DLD1 (cell line): Measurements from ENCODE around the gene RNF213.
"Not testable (repeated sequence)": the region's sequence is repeated elsewhere in the genome, so short reads cannot be mapped to it uniquely, and the experiment has no call there.

Experiments
- in situ Hi-C: cut with HindIII; loops from 2 replicates; pipeline ENCODE4 v1.10.0; 2017; ENCODE audit warnings: low sequenced_read_pairs

RNF213 gene

DNA sequence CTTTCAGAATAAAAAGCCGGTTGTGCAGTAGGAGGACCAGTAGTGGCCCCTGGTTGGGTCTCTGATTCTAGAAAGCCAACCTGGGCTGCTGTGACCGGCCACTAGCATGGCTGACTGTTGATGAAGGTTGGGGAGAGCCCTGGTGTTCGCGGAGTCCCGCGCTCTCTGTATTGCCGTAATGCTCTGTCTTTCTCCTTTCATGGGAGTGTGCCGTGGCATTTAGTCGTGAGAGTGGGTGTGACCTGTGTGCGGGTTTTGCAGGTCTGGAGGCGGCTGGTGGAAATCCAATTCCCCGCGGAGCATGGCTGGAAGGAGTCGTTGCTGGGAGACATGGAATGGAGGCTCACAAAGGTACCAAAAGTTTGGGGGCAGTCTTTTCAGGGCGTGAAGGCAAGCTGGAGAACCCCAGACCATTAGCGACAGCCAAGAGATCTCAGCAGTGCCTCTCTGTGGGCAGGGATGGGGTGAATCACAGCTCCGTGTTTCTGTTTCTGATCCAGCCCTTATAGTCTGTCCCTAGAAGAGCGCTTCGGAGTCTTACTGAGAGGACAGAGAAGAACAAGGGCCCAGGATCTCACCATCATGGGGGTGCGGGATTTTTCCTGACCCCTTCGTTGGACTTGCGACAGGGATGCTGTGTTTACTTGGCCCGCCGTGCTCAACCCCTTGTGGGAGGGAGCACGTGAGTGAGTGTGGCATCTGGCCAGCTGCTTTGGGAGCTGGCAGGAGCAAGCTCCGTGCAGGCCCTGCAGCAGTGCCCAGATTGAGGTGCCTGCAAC is 56.5 kb downstream of the RNF213 start:
- in situ Hi-C loops = no loop called here

- in situ Hi-C loops = no loop called here
Measured at GRCh38 chr17:80317706-80317980, 57.0 kb downstream of the RNF213 start.

- in situ Hi-C loops = no loop called here
Measured at GRCh38 chr17:80318166-80318565, 57.5 kb downstream of the RNF213 start.

GRCh38 chr17:80319262-80319998 is 58.8 kb downstream of the RNF213 start:
- in situ Hi-C loops = no loop called here

DNA sequence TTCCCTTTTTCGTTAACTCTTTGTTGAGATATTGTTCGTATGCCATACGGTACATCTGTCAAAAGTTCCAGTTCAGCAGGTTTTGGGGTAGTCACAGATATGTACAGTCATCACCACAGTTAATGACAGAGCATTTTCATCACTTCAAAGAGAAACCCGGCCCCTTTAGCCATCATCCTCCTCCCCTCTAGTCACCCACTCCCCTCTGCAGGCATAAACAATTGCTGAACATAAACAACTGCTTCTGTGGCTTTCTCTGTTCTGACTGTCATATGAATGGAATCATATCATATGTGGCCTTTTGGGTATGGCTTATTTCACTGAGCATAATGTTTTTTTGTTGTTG is 59.3 kb downstream of the RNF213 start:
- in situ Hi-C loops = no loop called here

DNA sequence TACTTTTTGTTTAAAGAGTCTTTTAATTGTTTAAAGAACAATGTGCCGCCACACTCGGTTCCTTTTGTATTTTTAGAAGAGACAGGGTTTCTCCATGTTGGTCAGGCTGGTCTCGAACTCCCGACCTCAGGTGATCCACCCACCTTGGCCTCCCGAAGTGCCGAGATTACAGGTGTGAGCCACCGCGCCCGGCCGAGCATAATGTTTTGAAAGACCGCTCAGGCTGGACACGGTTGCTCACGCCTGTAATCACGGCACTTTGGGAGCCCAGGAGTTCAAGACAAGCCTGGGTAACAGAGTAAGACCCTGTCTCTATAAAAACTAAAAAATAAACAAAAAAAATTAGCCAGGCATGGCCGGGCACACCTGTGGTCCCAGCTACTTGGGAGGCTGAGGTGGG is 59.8 kb downstream of the RNF213 start:
- in situ Hi-C loops = no loop called here

- in situ Hi-C loops = no loop called here
Measured at GRCh38 chr17:80322864-80323263, 62.2 kb downstream of the RNF213 start.

DNA sequence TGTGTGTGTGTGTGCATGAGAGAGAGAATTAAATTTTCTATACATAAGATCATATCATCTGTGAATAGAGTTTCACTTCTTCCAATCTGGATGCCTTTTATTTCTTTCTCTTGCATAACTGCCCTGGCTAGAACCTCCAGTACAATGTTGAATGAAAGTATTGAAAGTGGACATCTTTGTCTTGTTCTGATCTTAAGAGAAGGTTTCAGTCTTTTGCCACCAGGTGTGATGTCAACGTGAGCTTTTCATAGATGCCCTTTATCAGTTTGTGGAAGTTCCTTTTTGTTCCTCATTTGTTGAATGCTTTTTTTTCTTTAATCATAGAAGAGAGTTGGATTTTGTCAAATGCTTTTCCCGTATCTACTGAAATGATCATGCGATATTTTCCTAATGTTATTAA is 63.3 kb downstream of the RNF213 start:
- in situ Hi-C loops = no loop called here

- in situ Hi-C loops = no loop called here
Measured at GRCh38 chr17:80327518-80327917, 66.9 kb downstream of the RNF213 start.

DNA sequence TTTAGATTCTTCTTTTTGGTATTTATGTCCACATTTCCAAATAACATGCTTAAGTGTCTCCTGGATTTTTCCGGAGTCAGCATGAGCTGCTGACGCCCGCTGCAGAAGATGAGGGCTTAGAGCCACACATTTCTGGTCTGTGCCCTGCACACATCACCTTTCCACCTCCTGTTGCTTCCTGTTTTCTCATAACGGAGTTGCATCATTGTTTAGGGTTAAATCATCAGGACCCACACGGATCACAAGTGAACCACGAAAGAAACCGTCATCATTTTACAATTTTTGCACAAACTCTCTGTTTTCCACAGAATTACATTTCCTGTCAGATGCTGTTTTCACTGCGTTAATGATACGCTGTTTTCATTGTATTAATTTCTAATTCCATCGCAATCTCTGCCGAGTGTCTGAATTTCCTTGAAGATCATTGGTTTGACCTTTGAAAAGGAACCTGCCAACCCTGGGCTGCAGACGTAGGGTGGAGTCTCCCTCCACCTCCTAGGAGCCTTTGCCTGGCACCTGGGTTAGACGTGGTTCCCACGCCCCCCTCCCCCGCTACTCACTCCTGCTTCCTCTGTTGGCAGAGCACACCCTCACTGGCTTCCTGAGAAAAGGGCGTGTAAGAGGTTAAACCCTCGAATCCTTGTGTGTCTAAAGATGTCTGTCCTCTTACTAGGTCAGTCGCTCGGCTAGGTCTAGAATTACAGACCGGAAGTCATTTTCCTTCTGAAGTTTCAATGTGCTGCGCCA is 68.2 kb downstream of the RNF213 start:
- in situ Hi-C loops = no loop called here

DNA sequence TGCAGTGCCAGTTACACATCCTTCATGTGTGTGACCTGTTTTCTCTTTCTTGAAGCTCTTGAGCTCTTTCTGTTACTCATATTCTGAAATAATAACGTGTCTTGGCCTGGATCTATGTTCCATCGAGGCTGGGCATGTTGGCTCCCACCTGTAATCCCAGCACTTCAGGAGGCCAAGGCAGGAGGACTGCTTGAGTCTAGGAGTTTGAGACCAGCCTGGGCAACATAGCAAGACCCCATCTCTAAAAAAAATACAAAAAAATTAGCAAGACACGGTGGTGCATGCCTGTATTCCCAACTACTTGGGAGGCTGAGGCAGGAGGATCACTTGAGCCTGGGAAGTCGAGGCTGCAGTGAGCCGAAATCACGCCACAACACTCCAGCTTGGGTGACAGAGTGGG is 68.8 kb downstream of the RNF213 start:
- in situ Hi-C loops = not testable (repeated sequence)

GRCh38 chr17:80330276-80330675 is 69.6 kb downstream of the RNF213 start:
- in situ Hi-C loops = no loop called here

DNA sequence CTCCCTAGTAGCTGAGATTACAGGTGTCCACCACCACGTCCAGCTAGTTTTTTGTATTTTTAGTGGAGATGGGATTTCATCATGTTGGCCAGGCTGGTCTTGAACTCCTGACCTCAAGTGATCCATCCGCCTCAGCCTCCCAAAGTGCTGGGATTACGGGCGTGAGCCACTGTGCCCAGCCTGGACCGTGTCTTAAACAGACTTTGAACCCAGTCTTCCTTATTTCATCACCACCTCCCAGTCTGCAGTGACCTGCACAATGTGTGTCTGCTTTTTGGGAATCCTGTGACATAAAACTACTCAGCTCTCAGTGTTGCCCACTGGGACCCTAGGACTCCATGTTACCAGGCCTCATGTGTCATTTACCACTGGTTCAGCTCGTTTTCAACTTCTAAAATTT is 70.3 kb downstream of the RNF213 start:
- in situ Hi-C loops = not testable (repeated sequence)

DNA sequence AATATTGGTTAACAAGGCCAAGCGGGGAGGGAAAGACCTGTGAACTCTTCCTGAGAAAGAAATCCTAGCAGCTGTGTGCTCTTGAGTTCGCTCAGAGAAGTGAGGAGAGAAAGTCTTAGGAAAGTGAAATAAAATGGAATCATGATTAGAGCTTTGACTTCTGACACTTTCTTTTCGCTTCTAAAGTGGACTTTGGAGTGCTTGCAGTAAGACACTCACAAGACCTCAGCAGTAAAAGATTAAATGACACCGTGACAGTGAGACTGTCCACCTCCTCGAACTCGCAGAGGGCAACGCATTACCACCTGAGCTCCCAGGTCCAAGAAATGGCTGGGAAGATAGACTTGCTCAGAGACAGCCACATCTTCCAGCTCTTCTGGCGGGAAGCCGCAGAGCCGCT is 71.2 kb downstream of the RNF213 start:
- in situ Hi-C loops = no loop called here

- in situ Hi-C loops = no loop called here
Measured at GRCh38 chr17:80337195-80337895, 76.7 kb downstream of the RNF213 start.

DNA sequence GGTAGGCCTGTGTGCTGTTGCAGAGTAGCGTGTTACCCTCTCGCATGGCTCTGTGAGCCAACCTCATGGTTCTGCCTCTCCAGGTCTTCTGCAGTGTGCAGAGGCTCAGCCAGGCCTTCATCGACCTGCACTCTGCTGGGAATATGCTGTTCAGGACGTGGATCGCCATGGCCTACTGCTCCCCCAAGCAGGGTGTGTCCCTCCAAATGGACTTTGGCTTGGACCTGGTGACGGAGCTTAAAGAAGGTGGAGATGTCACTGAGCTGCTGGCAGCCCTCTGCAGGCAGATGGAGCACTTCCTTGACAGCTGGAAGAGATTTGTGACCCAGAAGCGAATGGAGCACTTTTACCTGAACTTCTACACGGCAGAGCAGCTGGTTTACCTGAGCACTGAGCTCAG is 78.5 kb downstream of the RNF213 start:
- in situ Hi-C loops = no loop called here

GRCh38 chr17:80339731-80340456 is 79.2 kb downstream of the RNF213 start:
- in situ Hi-C loops = no loop called here

DNA sequence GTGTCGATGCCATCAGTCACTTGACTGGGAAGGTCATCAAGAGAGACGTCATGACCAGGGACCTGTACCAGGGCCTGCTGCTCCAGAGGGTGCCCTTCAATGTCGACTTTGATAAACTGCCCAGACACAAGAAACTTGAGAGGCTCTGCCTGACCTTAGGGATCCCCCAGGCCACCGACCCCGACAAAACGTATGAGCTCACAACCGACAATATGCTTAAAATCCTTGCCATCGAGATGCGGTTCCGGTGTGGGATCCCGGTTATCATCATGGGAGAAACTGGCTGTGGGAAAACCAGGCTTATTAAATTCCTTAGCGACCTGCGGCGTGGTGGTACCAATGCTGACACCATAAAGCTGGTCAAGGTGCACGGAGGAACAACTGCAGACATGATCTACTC is 84.7 kb downstream of the RNF213 start:
- in situ Hi-C loops = no loop called here

GRCh38 chr17:80345841-80346497 is 85.3 kb downstream of the RNF213 start:
- in situ Hi-C loops = no loop called here
